HFFc6 (cell line): ENCODE results near the gene TNIP1. TPM values are rescaled to one million over a fixed set of nuclear protein-coding genes. Genes with fewer than 3 reads are reported as not detected.

Source experiments
- DNase-seq: peaks from one replicate; pipeline ENCODE4 v3.0.0-alpha.2; 2018
- H3K27ac Mint-ChIP-seq: 2 replicates; pipeline ENCODE4 v1.8.0; 2020; ENCODE audit warnings: mild to moderate bottlenecking, mixed read lengths
- H3K27me3 Mint-ChIP-seq: 2 replicates; pipeline ENCODE4 v1.8.0; 2021; ENCODE audit warnings: mild to moderate bottlenecking, moderate library complexity, mixed read lengths; ENCODE audit not compliant: insufficient read depth
- H3K36me3 Mint-ChIP-seq: 2 replicates; pipeline ENCODE4 v1.8.0; 2021; ENCODE audit warnings: low read depth, mixed read lengths
- H3K4me1 Mint-ChIP-seq: 2 replicates; pipeline ENCODE4 v1.8.0; 2020; ENCODE audit warnings: low read depth, mixed read lengths
- H3K4me3 Mint-ChIP-seq: 2 replicates; pipeline ENCODE4 v1.8.0; 2020; ENCODE audit warnings: mild to moderate bottlenecking, moderate library complexity, mixed read lengths
- H3K9me3 Mint-ChIP-seq: 2 replicates; pipeline ENCODE4 v1.8.0; 2020; ENCODE audit warnings: mild to moderate bottlenecking, mixed read lengths
- CTCF ChIP-seq: fragments of 200-600 bp; sonication (generic); IDR thresholded peaks from 2 replicates; pipeline ENCODE4 v1.5.0; 2021; ENCODE audit warnings: antibody characterized with exemption, mild to moderate bottlenecking
- total RNA-seq, 6 experiments: library from RNA; stranded (reverse); fragmentation: NEBNext Ultra II Directional; extraction: Animal tissue kit (Norgen Biotek cat#: 25700); gene quantifications; 2 replicates in 1 of 6; 3 replicates in 5 of 6; pipeline ENCODE4 v1.2.3, GENCODE V29; 2021

Gene TNIP1
- total RNA-seq, 6 experiments from 2014 or later, result 81.5 to 105 (median 89.5) TPM

- Mint-ChIP-seq H3K36me3 (no peaks in the 10 kb centered on the region), H3K9me3 (no peaks in the 10 kb centered on the region), H3K27ac (no peak overlapping the region), H3K27me3 (peaks cover 11% of the 10 kb centered on the region), H3K4me3 (no peak overlapping the region), H3K4me1 (peaks cover 13% of the 10 kb centered on the region)
- TF ChIP-seq CTCF, result no peak
- no peak for DNase-seq
Observed at GRCh38 chr5:151014680-151015343, 66.0 kb downstream of the TNIP1 start.

- H3K4me3 Mint-ChIP-seq, result no peak overlapping the region
- TF ChIP-seq CTCF, result no peak
- no peak for DNase-seq
- no peak overlapping the region for H3K27ac Mint-ChIP-seq
- no peaks in the 10 kb centered on the region for H3K4me1 Mint-ChIP-seq
- no peaks in the 10 kb centered on the region for H3K36me3 Mint-ChIP-seq
- H3K9me3 Mint-ChIP-seq, result no peaks in the 10 kb centered on the region
- peaks cover 20% of the 10 kb centered on the region for H3K27me3 Mint-ChIP-seq
Observed at GRCh38 chr5:151012862-151013261, 68.0 kb downstream of the TNIP1 start.

- Mint-ChIP-seq H3K9me3 (no peaks in the 10 kb centered on the region), H3K27ac (no peak overlapping the region), H3K4me3 (no peak overlapping the region), H3K4me1 (peaks cover 19% of the 10 kb centered on the region), H3K36me3 (no peaks in the 10 kb centered on the region), H3K27me3 (peaks cover 20% of the 10 kb centered on the region)
- DNase-seq, result no peak
- TF ChIP-seq CTCF, result no peak
Observed at GRCh38 chr5:151008906-151009305, 71.9 kb downstream of the TNIP1 start.

- Mint-ChIP-seq H3K9me3 (no peaks in the 10 kb centered on the region), H3K27me3 (peaks cover 20% of the 10 kb centered on the region), H3K36me3 (no peaks in the 10 kb centered on the region), H3K4me1 (peaks cover 19% of the 10 kb centered on the region), H3K27ac (no peak overlapping the region), H3K4me3 (no peak overlapping the region)
- no peak for DNase-seq
- no peak for TF ChIP-seq CTCF
Observed at GRCh38 chr5:151008210-151008491, 72.7 kb downstream of the TNIP1 start.

GRCh38 chr5:151007430-151008209 lies 73.2 kb downstream of the TNIP1 start:
- no peak overlapping the region for H3K27ac Mint-ChIP-seq
- peaks cover 20% of the 10 kb centered on the region for H3K27me3 Mint-ChIP-seq
- no peaks in the 10 kb centered on the region for H3K36me3 Mint-ChIP-seq
- H3K9me3 Mint-ChIP-seq, result no peaks in the 10 kb centered on the region
- peaks cover 19% of the 10 kb centered on the region for H3K4me1 Mint-ChIP-seq
- no peak overlapping the region for H3K4me3 Mint-ChIP-seq
- no peak for DNase-seq
- TF ChIP-seq CTCF, result no peak
